Left lung (tissue), 10 donors: ENCODE results near the gene SLC25A6. TPM values are rescaled to one million over a fixed set of nuclear protein-coding genes. Genes with fewer than 3 reads are reported as not detected.
A peak's percentile ranks its signal among the peaks of the same experiment; 100 is the strongest.
"Not testable (repeated sequence)": the region's sequence is repeated elsewhere in the genome, so short reads cannot be mapped to it uniquely, and the experiment has no call there.

Experiments
- ATAC-seq: fragments of 200-7000 bp; cut with Tn5 transposase; one replicate; pipeline ENCODE4 v1.9.1; 2020; ENCODE audit warnings: moderate library complexity
- DNase-seq, 4 donors: peaks; one replicate each; pipeline ENCODE4 v3.0.0-alpha.2; 2013 to 2020
- H3K27ac ChIP-seq, 2 donors: fragments of 200-600 bp; sonication (generic) in 1 of 2; one replicate each; pipeline versions ENCODE4 v1.5.0 to v1.8.0; 2020 to 2021
- H3K27me3 ChIP-seq, 2 donors: fragments of 200-600 bp; sonication (generic) in 1 of 2; one replicate each; pipeline versions ENCODE4 v1.5.0 to v1.8.0; 2020 to 2021
- H3K36me3 ChIP-seq, 2 donors: fragments of 200-600 bp; sonication (generic) in 1 of 2; one replicate each; pipeline versions ENCODE4 v1.5.0 to v1.8.0; 2020 to 2021
- H3K4me1 ChIP-seq, 2 donors: fragments of 200-600 bp; one replicate each; pipeline ENCODE4 v1.8.0; 2021
- H3K4me3 ChIP-seq, 2 donors: fragments of 200-600 bp; sonication (generic) in 1 of 2; one replicate each; pipeline versions ENCODE4 v1.5.0 to v1.8.0; 2020 to 2021; ENCODE audit warnings: mild to moderate bottlenecking in 1 of 2
- H3K9me3 ChIP-seq, 2 donors: fragments of 200-600 bp; sonication (generic) in 1 of 2; one replicate each; pipeline versions ENCODE4 v1.5.0 to v1.8.0; 2020 to 2021
- intact Hi-C, 2 donors: fragments of 100-400 bp; cut with DNase I; formaldehyde crosslinking; loops; one replicate each; pipeline versions ENCODE4 v1.11.2 to v1.14.2; 2022
- polyA plus RNA-seq, 6 donors: library from polyadenylated mRNA; unstranded; fragments of 120-200 nt; gene quantifications; one replicate each; pipeline ENCODE4 v1.2.1, GENCODE V29; 2013; ENCODE audit not compliant: insufficient read length in 6 of 6
- total RNA-seq, 2 donors: library from RNA; stranded (reverse); fragmentation: NEBNext Ultra II Directional; extraction: Animal tissue kit (Norgen Biotek cat#: 25700); gene quantifications; one replicate each; pipeline ENCODE4 v1.2.1, GENCODE V29; 2021
- TF ChIP-seq, protein P1 (sequence below), 2 donors: fragments of 200-600 bp; sonication (generic) in 1 of 2; IDR thresholded peaks; one replicate each; pipeline versions ENCODE4 v1.5.0 to v1.8.0; 2021; ENCODE audit warnings: antibody characterized with exemption in 2 of 2
- donor health status: DM: no; HTN: yes; CAD: no.
- donor health status: DM: no; HTN: no; CAD: no.

SLC25A6 gene
- total and polyA plus RNA-seq, 8 donors, result 285 to 559 (median 392) TPM

DNA sequence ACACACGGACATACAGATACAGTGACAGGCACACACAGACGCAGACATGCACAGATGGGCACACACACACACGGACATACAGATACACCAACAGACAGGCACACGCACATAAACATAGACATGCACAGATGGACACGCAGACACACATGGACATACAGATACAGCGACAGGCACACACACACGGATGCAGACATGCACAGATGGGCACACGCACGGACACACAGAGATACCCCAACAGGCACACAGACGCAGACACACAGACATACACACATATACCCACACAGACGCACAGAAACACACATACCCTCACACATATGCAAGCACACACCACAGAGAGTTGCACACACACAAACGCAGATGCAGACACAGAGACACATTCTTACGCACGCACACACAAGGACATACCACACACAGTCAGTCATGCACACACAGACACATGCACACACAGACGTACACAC lies 24.4 kb upstream of the SLC25A6 start:
- H3K9me3 ChIP-seq, result peaks cover 0 to 8% of the 10 kb centered on the region in 2 donors
- intact Hi-C loops, result no loop called here
- ATAC-seq (no peak), DNase-seq (no peak)
- no peak overlapping the region for H3K27ac ChIP-seq
- H3K4me1 ChIP-seq, result no peaks in the 10 kb centered on the region
- H3K36me3 ChIP-seq, result peaks cover 0 to 60% of the 10 kb centered on the region in 2 donors
- no peak overlapping the region for H3K4me3 ChIP-seq
- no peaks in the 10 kb centered on the region for H3K27me3 ChIP-seq
- TF ChIP-seq, protein P1, sequence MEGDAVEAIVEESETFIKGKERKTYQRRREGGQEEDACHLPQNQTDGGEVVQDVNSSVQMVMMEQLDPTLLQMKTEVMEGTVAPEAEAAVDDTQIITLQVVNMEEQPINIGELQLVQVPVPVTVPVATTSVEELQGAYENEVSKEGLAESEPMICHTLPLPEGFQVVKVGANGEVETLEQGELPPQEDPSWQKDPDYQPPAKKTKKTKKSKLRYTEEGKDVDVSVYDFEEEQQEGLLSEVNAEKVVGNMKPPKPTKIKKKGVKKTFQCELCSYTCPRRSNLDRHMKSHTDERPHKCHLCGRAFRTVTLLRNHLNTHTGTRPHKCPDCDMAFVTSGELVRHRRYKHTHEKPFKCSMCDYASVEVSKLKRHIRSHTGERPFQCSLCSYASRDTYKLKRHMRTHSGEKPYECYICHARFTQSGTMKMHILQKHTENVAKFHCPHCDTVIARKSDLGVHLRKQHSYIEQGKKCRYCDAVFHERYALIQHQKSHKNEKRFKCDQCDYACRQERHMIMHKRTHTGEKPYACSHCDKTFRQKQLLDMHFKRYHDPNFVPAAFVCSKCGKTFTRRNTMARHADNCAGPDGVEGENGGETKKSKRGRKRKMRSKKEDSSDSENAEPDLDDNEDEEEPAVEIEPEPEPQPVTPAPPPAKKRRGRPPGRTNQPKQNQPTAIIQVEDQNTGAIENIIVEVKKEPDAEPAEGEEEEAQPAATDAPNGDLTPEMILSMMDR (IDR thresholded peaks at IDR 0.05), result no peak

DNA sequence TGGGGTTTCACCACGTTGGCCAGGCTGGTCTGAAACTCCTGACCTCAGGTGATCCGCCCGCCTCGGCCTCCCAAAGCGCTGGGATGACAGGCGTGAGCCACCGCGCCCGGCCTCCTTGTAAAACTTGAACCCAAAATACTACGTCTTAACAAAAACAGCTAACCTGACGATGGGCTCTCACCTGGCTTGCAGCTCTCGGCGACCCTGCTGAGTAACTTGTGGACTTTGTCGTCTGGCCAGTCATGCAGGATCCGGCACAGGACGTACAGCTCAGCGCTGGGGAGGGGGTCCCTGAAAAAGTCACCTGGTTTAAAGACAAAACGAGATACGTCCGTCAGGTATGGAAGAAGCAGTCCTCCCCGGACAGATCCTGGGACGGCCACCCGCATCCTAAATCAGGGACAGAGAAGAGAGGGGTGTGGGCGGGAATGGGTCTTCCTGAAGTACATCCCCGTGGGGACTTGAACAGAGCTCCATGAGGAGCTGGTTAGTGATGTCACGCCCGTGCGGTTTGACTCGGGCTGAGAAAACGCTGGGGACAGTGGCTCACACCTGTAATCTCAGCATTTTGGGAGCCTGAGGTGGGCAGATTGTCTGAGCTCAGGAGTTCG lies 20.7 kb upstream of the SLC25A6 start:
- TF ChIP-seq, protein P1 (IDR thresholded peaks at IDR 0.05), result no peak
- peaks cover 0 to 55% of the 10 kb centered on the region in 2 donors for H3K36me3 ChIP-seq
- ATAC-seq (no peak), DNase-seq (peak in 1 of 4 donors; percentile 67)
- no peaks in the 10 kb centered on the region for H3K27me3 ChIP-seq
- no peak overlapping the region for H3K4me3 ChIP-seq
- no peaks in the 10 kb centered on the region for H3K9me3 ChIP-seq
- intact Hi-C loops, result no loop called here
- no peaks in the 10 kb centered on the region for H3K4me1 ChIP-seq
- no peak overlapping the region for H3K27ac ChIP-seq

DNA sequence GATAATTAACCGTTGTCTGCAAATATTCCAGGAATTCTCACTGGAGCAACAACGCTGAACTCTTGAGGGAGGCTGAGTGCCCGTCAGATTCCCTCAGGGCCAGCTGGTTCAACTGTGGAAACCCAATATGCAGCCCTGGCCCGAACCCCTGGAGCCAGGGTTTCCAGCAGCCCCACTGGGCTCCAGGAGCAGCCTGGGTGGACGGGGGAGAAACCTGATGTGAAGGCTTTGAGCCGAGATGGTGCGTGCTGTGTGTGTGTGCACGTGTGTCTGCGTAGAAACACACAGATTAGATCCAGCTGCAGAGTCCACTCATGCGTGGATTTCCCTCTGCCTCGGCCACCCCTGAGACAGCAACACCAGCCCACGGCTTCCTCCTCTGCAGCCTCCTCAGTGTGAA lies 19.4 kb upstream of the SLC25A6 start:
- ATAC-seq, result no peak
- TF ChIP-seq, protein P1 (IDR thresholded peaks at IDR 0.05), result no peak
- DNase-seq, result no peak
- intact Hi-C loops, result no loop called here
- Histone ChIP-seq H3K4me3 (no peak overlapping the region), H3K4me1 (no peaks in the 10 kb centered on the region), H3K36me3 (peaks cover 0 to 68% of the 10 kb centered on the region in 2 donors), H3K9me3 (no peaks in the 10 kb centered on the region), H3K27me3 (no peaks in the 10 kb centered on the region), H3K27ac (no peak overlapping the region)

DNA sequence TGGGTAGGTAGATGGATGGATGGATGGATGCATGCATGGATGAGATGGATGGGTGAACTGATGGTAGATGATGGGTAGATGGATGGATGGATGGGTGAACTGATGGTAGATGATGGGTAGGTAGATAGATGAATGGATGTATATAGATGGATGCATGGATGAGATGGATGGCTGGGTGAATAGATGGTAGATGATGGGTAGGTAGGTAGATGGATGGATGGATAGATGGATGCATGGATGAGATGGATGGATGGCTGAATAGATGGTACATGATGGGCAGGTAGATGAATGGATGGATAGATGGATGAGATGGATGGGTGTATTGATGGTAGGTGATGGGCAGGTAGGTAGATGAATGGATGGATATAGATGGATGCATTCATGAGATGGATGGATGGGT lies 15.1 kb upstream of the SLC25A6 start:
- Histone ChIP-seq H3K4me3 (no peak overlapping the region), H3K4me1 (no peaks in the 10 kb centered on the region), H3K27me3 (no peaks in the 10 kb centered on the region), H3K27ac (no peak overlapping the region), H3K9me3 (no peaks in the 10 kb centered on the region), H3K36me3 (peaks cover 0 to 73% of the 10 kb centered on the region in 2 donors)
- ATAC-seq (no peak), DNase-seq (no peak)
- TF ChIP-seq, protein P1 (IDR thresholded peaks at IDR 0.05), result no peak
- intact Hi-C loops, result no loop called here

DNA sequence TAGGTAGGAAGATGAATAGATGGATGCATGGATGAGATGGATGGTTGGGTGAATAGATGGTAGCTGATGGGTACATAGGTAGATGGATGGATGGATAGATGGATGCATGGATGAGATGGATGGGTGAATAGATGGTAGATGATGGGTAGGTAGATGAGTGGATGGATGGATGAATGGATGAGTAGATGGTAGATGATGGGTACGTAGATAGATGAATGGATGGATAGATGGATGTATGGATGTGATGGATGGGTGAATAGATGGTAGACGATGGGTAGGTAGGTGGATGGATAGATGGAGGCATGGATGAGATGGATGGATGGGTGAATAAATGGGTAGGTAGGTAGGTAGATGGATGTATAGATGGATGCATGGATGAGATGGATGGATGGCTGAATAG lies 13.9 kb upstream of the SLC25A6 start:
- peaks cover 0 to 73% of the 10 kb centered on the region in 2 donors for H3K36me3 ChIP-seq
- H3K4me1 ChIP-seq, result not testable (repeated sequence)

DNA sequence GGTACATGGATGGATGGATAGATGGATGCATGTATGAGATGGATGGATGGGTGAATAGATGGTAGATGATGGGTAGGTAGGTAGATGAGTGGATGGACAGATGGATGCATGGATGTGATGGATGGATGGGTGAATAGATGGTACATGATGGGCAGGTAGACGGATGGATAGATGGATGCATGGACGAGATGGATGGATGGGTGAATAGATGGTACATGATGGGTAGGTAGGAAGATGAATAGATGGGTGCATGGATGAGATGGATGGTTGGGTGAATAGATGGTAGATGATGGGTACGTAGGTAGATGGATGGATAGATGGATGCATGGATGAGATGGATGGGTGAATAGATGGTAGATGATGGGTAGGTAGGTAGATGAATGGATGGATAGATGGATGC lies 12.0 kb upstream of the SLC25A6 start:
- H3K4me3 ChIP-seq, H3K27me3 ChIP-seq, H3K9me3 ChIP-seq, intact Hi-C loops, H3K27ac ChIP-seq, ATAC-seq, H3K4me1 ChIP-seq, DNase-seq: not testable (repeated sequence)
- H3K36me3 ChIP-seq, result peaks cover 0 to 80% of the 10 kb centered on the region in 2 donors

More for the DNA sequence above, 13.9 kb upstream of the SLC25A6 start:
- H3K9me3 ChIP-seq, H3K4me3 ChIP-seq, ATAC-seq, H3K27me3 ChIP-seq, intact Hi-C loops, H3K27ac ChIP-seq, DNase-seq: not testable (repeated sequence)
